K562 (cell line): ENCODE results near the gene LIN28B. TPM values are rescaled to one million over a fixed set of nuclear protein-coding genes. Genes with fewer than 3 reads are reported as not detected.

Experiments used
- ATAC-seq: fragments of 200-7000 bp; cut with Tn5 transposase; 3 replicates; pipeline ENCODE4 v1.9.1; 2020; ENCODE audit warnings: moderate library complexity
- BruUV-seq: library from RNA; stranded (reverse); fragments of 400-500 nt; replicated peaks from 2 replicates; lab custom pipeline; 2021; lab: Mats Ljungman, UMichigan
- CTCF ChIA-PET: fragments of 300-600 bp; formaldehyde crosslinking; extraction: SDS; loops from one replicate; lab custom pipeline; 2021; ENCODE audit warnings: low intra/inter-chr PET ratio; lab: Yijun Ruan, JAX
- POLR2A ChIA-PET: fragments of 300-600, 350-650 bp; sonication (Branson Sonifier 250); formaldehyde crosslinking; extraction: SDS; loops from one replicate; lab custom pipeline; 2021; ENCODE audit warnings: antibody characterized with exemption, inconsistent platforms; lab: Yijun Ruan, JAX
- DNase-seq, 4 experiments: peaks; one replicate each; pipeline versions ENCODE4 v3.0.0 to v3.0.0-alpha.2; 2011 to 2018; ENCODE audit warnings: low spot score in 3 of 4, mixed read lengths in 3 of 4; ENCODE audit errors: extremely low read depth in 1 of 4
- FAIRE-seq: peaks from 2 replicates; lab custom pipeline; 2011; peaks lifted over from hg19 to GRCh38; lab: Jason Lieb, UNC
- H2AFZ ChIP-seq: 2 replicates; pipeline ENCODE4 v1.6.0; 2011; ENCODE audit warnings: low read depth, low read length, control low read depth, inconsistent platforms
- H3K27ac ChIP-seq: fragments of 200-600 bp; 3 replicates; pipeline ENCODE4 v1.8.0; 2011; ENCODE audit warnings: low read depth, mild to moderate bottlenecking, control low read depth, inconsistent platforms, low read length, moderate library complexity, mixed read lengths; ENCODE audit errors: extremely low read depth
- H3K27me3 ChIP-seq, 2 experiments: fragments of 300-600 bp in 1 of 2; 2 replicates in 1 of 2; 3 replicates in 1 of 2; pipeline versions ENCODE4 v1.6.0 to v1.8.0; 2011; ENCODE audit warnings: inconsistent platforms in 2 of 2, low read length in 2 of 2, mild to moderate bottlenecking in 1 of 2, mixed read lengths in 1 of 2, moderate library complexity in 1 of 2; ENCODE audit not compliant: control insufficient read depth in 2 of 2, insufficient read depth in 2 of 2
- H3K36me3 ChIP-seq: fragments of 300-600 bp; 3 replicates; pipeline ENCODE4 v1.8.0; 2011; ENCODE audit warnings: mild to moderate bottlenecking, low read length, inconsistent platforms; ENCODE audit not compliant: control insufficient read depth, insufficient read depth
- H3K4me1 ChIP-seq, 2 experiments: fragments of 200-600 bp in 1 of 2; replicated peaks in 1 of 2; 2 replicates in 1 of 2; 3 replicates in 1 of 2; pipeline versions ENCODE4 v1.5.1 to v1.8.0; 2011; ENCODE audit warnings: inconsistent platforms in 2 of 2, low read length in 2 of 2, mild to moderate bottlenecking in 1 of 2, mixed read lengths in 1 of 2, moderate library complexity in 1 of 2; ENCODE audit not compliant: control insufficient read depth in 2 of 2, insufficient read depth in 2 of 2
- H3K4me2 ChIP-seq: 2 replicates; pipeline ENCODE4 v1.6.1; 2011; ENCODE audit warnings: low read length, control low read depth, inconsistent platforms, mixed read lengths; ENCODE audit not compliant: insufficient read depth
- H3K4me3 ChIP-seq: fragments of 200-600 bp; sonication (generic), shearing (Covaris generic); 2 replicates; pipeline ENCODE4 v1.5.1; 2016; ENCODE audit warnings: control low read depth, inconsistent platforms
- H3K79me2 ChIP-seq: fragments of 200-600 bp; 3 replicates; pipeline ENCODE4 v1.8.0; 2011; ENCODE audit warnings: low read length, inconsistent platforms; ENCODE audit not compliant: control insufficient read depth, insufficient read depth
- H3K9ac ChIP-seq, 2 experiments: 2 replicates each; pipeline versions ENCODE4 v1.6.0 to v1.6.1; 2011; ENCODE audit warnings: low read depth in 2 of 2, low read length in 2 of 2, control low read depth in 1 of 2, inconsistent platforms in 1 of 2, mild to moderate bottlenecking in 1 of 2, mixed read lengths in 1 of 2; ENCODE audit not compliant: insufficient read depth in 1 of 2
- H3K9me1 ChIP-seq: one replicate; pipeline ENCODE4 v1.6.0; 2011; ENCODE audit warnings: inconsistent platforms, mild to moderate bottlenecking, low read length, moderate library complexity; ENCODE audit not compliant: control insufficient read depth, insufficient read depth
- H3K9me3 ChIP-seq: replicated peaks from 2 replicates; pipeline ENCODE4 v1.5.1; 2011; ENCODE audit warnings: low read depth, low read length, inconsistent platforms; ENCODE audit not compliant: control insufficient read depth, insufficient read depth
- H4K20me1 ChIP-seq: replicated peaks from 2 replicates; pipeline ENCODE4 v1.6.1; 2011; ENCODE audit warnings: low read length, inconsistent platforms, mixed read lengths; ENCODE audit not compliant: control insufficient read depth, insufficient read depth
- BMI1 ChIP-seq: fragments of 150-350 bp; IDR thresholded peaks from 2 replicates; pipeline ENCODE4 v1.6.1; 2014; ENCODE audit warnings: low read length
- HES1 ChIP-seq: fragments of 450-650 bp; IDR thresholded peaks from 2 replicates; pipeline ENCODE4 v1.6.1; 2016; ENCODE audit warnings: low read depth, mild to moderate bottlenecking, moderate library complexity
- LCOR ChIP-seq: sonication (generic); formaldehyde crosslinking; IDR thresholded peaks from 2 replicates; pipeline ENCODE4 v1.8.0; 2022; ENCODE audit warnings: mild to moderate bottlenecking, missing genetic modification reagents
- MBD2 ChIP-seq: sonication (generic); IDR thresholded peaks from 2 replicates; pipeline ENCODE4 v1.6.1; 2016; ENCODE audit warnings: low read depth, borderline replicate concordance
- RCOR1 ChIP-seq, 2 experiments: IDR thresholded peaks; 2 replicates each; pipeline ENCODE4 v1.6.1; 2012; ENCODE audit warnings: low read depth in 2 of 2, low read length in 2 of 2, borderline replicate concordance in 1 of 2, improper control_type of control experiment in 1 of 2
- REST ChIP-seq, 2 experiments: fragments of 450-650 bp; formaldehyde crosslinking in 1 of 2; IDR thresholded peaks; 2 replicates each; pipeline versions ENCODE4 v1.4.0 to v1.6.1; 2014 to 2020; ENCODE audit warnings: mild to moderate bottlenecking in 2 of 2, borderline replicate concordance in 1 of 2, low read depth in 1 of 2
- WGBS: fragments of 100-300 bp; shearing (Covaris generic); methylation state at CpG from one replicate; pipeline ENCODE4 v1.1.6; 2016; ENCODE audit warnings: low coverage, mixed read lengths; ENCODE audit not compliant: insufficient coverage; ENCODE audit errors: missing lambda C conversion rate; 5-methylcytosine and 5-hydroxymethylcytosine counted together
- in situ Hi-C: fragments of 300-500 bp; cut with MboI; formaldehyde crosslinking; loops from 4 replicates; pipeline ENCODE4 v1.15.0; 2018; ENCODE audit warnings: inconsistent platforms, mixed read lengths
- intact Hi-C: fragments of 100-400 bp; cut with micrococcal nuclease; formaldehyde crosslinking; loops from 2 replicates; pipeline ENCODE4 v1.14.2; 2022
- polyA plus RNA-seq, 8 experiments: library from polyadenylated mRNA; depleted of rRNA in 4 of 8; stranded (reverse) in 5 of 8; unstranded in 3 of 8; fragments of >200 nt; fragmentation: Nextera tagmentation in 2 of 8; fragmentation: Illumina TruSeq in 1 of 8; extraction: Ambion mirVana in 2 of 8; extraction: Trizol in 1 of 8; gene quantifications; 2 replicates each; pipeline versions ENCODE4 v1.2.1 to v1.2.3, GENCODE V29; 2011 to 2014; ENCODE audit warnings: inconsistent platforms in 1 of 8, missing spikeins in 1 of 8
- total RNA-seq, 7 experiments: library from RNA; depleted of rRNA in 6 of 7; stranded (reverse); fragments of >200 nt in 6 of 7; fragmentation: Illumina TruSeq in 2 of 7; extraction: Trizol in 2 of 7; gene quantifications; 2 replicates each; pipeline versions ENCODE4 v1.2.1 to v1.2.3, GENCODE V29; 2011 to 2021; ENCODE audit warnings: low replicate concordance in 1 of 7
- TF ChIP-seq, protein P1 (sequence below): IDR thresholded peaks from 2 replicates; pipeline ENCODE4 v1.6.1; 2012; ENCODE audit warnings: low read depth, low read length, improper control_type of control experiment, borderline replicate concordance
- TF ChIP-seq, protein P2 (sequence below): sonication (generic); formaldehyde crosslinking; IDR thresholded peaks from 2 replicates; pipeline ENCODE4 v1.8.0; 2022; ENCODE audit warnings: mild to moderate bottlenecking, missing genetic modification reagents

LIN28B gene
- total and polyA plus RNA-seq, 9 of the 15 experiments (the other 6 are each of a cell fraction or from before 2014, with no cell fraction given): 20.9 to 77.3 (median 42.1) TPM

GRCh38 chr6:105102186-105102585 is 145.3 kb downstream of the LIN28B start (continued):
- TF ChIP-seq REST (IDR thresholded peaks at IDR 0.05; ENCODE audit: borderline replicate concordance) (no peak), REST (CRISPR knock-in tag; IDR thresholded peaks at IDR 0.05; ENCODE audit: low read depth) (no peak)

DNA sequence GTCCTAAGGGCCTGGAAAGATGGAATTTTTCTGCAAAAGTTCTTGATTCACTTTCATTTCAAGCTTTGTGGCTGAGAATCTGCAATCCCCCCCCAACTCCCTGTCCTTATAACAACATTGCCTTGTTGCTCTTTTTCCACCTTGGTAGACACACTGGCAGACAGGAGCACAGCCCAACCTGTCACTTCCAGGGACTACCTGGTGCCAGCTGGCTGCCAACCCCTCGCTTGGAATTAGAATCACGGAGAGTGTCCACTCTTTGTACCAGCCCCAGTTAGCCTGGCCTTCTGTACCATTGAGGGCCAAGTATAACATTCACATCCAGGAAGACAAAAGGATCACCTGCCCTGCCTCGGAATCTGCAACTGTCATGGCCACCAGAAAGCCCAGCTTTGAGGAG is 148.2 kb downstream of the LIN28B start:
- ChIA-PET POLR2A (no interaction called here), CTCF (no interaction called here)
- ATAC-seq (no peak), FAIRE-seq (no peak), DNase-seq (no peak)
- Histone ChIP-seq H3K9me1 (no peaks in the 10 kb centered on the region), H4K20me1 (no peaks in the 10 kb centered on the region), H3K9ac (no peak overlapping the region), H3K4me1 (no peaks in the 10 kb centered on the region), H3K36me3 (no peaks in the 10 kb centered on the region), H3K27me3 (peaks cover 23 to 35% of the 10 kb centered on the region in 2 experiments), H2AFZ (no peak overlapping the region), H3K4me3 (no peak overlapping the region), H3K79me2 (no peaks in the 10 kb centered on the region), H3K4me2 (no peak overlapping the region), H3K9me3 (no peaks in the 10 kb centered on the region), H3K27ac (no peak overlapping the region)
- intact Hi-C loops: no loop called here
- BruUV-seq: no TSS peak
- WGBS: 0% methylated on average over 3 of the region's 3 CpGs
- in situ Hi-C loops: no loop called here
- TF ChIP-seq MBD2: no peak
- no peak for TF ChIP-seq LCOR (CRISPR knock-in tag)
- no peak for TF ChIP-seq RCOR1 (IDR thresholded peaks at IDR 0.05; ENCODE audit: borderline replicate concordance in 1 of 2, low read depth in 2 of 2, low read length in 2 of 2)
- no peak for TF ChIP-seq HES1
- TF ChIP-seq, protein P1, sequence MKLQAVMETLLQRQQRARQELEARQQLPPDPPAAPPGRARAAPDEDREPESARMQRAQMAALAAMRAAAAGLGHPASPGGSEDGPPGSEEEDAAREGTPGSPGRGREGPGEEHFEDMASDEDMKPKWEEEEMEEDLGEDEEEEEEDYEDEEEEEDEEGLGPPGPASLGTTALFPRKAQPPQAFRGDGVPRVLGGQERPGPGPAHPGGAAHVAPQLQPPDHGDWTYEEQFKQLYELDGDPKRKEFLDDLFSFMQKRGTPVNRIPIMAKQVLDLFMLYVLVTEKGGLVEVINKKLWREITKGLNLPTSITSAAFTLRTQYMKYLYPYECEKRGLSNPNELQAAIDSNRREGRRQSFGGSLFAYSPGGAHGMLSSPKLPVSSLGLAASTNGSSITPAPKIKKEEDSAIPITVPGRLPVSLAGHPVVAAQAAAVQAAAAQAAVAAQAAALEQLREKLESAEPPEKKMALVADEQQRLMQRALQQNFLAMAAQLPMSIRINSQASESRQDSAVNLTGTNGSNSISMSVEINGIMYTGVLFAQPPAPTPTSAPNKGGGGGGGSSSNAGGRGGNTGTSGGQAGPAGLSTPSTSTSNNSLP: no peak
- TF ChIP-seq BMI1: no peak
- TF ChIP-seq, protein P2, sequence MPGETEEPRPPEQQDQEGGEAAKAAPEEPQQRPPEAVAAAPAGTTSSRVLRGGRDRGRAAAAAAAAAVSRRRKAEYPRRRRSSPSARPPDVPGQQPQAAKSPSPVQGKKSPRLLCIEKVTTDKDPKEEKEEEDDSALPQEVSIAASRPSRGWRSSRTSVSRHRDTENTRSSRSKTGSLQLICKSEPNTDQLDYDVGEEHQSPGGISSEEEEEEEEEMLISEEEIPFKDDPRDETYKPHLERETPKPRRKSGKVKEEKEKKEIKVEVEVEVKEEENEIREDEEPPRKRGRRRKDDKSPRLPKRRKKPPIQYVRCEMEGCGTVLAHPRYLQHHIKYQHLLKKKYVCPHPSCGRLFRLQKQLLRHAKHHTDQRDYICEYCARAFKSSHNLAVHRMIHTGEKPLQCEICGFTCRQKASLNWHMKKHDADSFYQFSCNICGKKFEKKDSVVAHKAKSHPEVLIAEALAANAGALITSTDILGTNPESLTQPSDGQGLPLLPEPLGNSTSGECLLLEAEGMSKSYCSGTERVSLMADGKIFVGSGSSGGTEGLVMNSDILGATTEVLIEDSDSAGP (CRISPR knock-in tag): no peak
